Colon (tissue), 2 donors: ENCODE measurements around the gene TOB1.

Experiments
- FAIRE-seq: peaks from 2 replicates; lab custom pipeline; 2012; peaks lifted over from hg19 to GRCh38; lab: Jason Lieb, UNC
- donor health status: control.
- donor health status: control.

TOB1 gene

DNA sequence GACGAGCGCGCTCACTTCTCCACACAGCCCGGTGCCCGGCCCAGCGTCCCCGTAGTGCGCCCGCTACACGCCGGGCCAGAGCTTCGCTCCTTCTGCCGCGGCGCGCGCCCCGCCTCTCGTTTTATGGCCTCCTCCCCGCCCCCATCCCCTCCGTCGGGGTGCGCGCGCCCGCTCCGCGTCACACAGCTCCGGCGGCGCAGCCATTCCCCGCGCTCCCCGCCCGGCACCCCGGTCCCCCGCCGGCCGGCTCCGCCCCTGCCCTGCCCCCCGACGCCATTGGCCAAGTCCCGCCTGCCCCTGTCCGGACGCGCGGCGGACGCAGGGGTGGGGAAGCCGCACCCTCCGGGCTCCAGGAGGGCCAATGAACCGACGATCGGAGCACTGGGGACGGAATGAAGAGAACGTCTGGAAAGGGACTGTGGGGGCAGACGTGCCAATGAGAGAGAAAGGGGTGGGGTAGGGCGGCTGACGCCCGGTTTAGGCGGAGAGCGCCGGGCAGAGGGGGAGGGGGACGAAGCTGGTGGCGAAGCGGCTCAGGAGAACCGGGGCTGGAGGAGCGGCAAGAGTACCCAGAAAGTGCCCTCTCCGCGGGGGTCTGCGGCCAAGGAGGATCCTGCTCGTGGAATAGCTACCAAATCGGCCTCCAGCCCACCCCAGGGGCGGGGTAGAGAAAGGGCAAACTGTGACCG, at the start of gene TOB1:
TSS of gene TOB1 (minus strand) at position 94 of the 689 bp plus-strand sequence. CDS start 2,337 bp downstream, outside the sequence.
- FAIRE-seq, result no peak

DNA sequence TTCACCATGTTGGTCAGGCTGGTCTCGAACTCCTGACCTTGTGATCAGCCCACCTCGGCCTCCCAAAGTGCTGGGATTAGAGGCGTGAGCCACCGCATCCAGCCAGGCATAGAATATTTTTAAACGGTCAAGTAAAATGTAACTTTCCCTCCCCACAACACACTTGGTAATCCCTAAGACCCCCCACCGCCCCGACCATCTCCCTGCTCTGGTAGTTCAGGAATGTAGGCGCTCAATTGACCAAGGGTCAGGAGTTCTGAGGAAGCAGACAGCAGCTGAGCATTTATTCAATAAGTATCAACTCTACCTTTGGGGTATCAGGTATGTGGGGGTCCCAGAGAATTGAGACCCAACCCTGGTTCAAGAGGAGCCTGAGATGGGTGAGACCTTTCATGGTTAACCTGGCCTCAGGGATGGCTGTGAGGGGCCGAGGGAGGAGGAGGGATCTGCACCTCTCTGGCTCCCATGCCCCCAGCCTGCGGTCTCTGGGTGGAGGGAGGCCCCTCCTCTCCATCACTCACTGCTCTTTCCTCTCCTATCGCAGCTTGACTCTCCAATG, 48.4 kb upstream of the TOB1 start:
- FAIRE-seq, result no peak

GRCh38 chr17:50913120-50913519, 47.0 kb upstream of the TOB1 start:
- FAIRE-seq, result no peak

- FAIRE-seq, result no peak
Measured at GRCh38 chr17:50911890-50912289, 45.7 kb upstream of the TOB1 start.

- no peak for FAIRE-seq
Measured at GRCh38 chr17:50911450-50911849, 45.3 kb upstream of the TOB1 start.

DNA sequence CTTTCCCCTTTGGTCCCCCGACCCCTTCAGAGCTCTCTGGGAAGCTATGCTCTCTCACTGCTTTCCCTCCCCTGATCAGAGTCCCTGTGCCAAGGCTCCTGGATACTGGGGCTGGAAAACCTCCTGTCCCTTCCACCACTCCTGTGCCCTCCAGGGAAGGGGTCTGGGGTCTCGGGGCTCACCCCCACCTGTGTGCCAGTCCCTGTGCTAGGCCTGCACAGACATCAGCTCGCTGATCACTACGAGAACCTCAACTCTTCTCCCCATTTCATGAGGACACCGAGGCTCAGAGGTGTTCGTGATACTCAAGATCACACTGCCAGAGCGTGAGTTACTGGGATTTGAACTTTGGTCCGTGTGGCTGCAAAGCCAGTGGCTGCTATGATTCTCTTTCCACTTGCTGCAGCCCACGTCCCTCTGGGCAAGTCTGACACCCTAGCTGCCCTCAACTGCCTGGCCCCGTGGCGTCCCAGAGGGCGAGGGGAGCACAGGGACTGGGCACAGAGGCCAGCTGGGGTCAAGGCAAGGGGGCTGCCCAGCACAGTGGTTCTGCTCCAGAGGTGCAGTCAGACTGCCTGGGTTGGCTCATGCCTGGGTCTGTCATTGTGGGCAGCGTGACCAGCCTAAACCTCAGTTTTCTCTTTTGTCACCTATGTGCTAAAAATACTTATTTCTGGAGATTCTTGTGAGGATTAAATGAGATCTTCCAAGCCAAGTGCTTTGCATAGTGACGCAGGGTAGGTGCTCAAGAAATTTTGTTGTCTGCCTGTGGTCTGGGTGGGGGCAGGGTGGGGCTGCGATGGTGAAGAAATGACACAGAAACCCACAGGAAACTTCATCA, 43.8 kb upstream of the TOB1 start:
- no peak for FAIRE-seq

DNA sequence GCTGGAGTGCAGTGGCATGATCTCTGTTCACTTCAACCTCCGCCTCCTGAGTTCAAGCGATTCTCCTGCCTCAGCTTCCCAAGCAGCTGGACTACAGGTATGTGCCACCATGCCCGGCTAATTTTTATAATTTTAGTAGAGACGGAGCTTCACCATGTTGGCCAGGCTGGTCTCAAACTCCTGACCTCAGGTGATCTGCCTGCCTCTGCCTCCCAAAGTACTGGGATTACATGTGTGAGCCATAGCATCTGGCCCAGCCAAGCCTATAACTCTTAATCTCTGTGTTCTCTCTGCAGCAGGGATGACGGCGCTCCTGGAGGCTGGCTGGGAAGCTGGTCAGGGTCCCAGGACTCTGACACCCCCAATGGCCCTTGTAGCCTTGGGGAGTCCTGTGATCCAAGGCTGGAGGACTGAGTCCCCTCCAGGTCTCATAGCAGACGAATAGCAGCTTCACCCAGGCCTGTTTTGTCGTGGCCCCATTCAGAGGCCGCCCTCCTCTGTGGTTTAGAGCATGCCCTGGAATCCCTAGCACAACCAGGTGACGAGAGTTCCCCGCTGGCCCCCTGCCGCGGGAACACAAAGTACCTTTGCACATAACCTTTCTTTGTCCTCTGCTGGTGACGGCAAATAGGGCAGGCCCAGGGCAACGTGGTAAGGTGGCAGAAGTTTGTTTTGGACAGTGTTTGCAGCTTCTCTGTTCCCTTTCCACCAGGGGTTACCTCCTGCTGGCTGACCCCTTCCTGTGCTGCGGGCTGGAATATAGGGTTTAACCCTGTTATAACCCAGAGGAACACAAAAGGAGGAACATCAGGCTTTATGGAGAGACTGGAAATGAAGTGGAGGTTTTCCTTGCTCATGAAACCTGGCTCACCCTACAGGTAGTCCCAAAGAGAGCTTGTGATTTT, 43.0 kb upstream of the TOB1 start:
- FAIRE-seq, result no peak

GRCh38 chr17:50908140-50908859, 42.1 kb upstream of the TOB1 start:
- no peak for FAIRE-seq

DNA sequence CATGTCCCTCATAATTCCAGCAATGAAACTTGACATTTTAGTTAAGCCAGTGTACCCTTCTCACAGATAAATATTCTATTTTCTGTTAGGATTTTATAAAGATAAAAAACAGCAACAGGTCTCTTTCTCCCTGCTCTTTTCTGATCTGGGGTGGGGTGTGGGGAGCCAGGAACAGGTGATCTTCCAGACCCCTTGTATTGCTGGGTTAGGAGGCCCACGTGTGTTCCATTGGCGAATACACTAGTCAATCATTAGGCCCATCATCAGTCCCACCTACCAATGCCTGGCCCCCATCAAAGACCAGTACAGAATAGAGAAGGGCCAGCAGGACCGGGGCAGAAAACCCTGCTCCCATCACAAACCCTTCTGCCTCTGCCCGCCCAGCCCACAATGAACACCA, 40.3 kb upstream of the TOB1 start:
- no peak for FAIRE-seq

- FAIRE-seq, result no peak
Measured at GRCh38 chr17:50905460-50905803, 39.3 kb upstream of the TOB1 start.

- FAIRE-seq, result no peak
Measured at GRCh38 chr17:50904518-50905459, 38.6 kb upstream of the TOB1 start.

- FAIRE-seq, result no peak
Measured at GRCh38 chr17:50903604-50904517, 37.7 kb upstream of the TOB1 start.

DNA sequence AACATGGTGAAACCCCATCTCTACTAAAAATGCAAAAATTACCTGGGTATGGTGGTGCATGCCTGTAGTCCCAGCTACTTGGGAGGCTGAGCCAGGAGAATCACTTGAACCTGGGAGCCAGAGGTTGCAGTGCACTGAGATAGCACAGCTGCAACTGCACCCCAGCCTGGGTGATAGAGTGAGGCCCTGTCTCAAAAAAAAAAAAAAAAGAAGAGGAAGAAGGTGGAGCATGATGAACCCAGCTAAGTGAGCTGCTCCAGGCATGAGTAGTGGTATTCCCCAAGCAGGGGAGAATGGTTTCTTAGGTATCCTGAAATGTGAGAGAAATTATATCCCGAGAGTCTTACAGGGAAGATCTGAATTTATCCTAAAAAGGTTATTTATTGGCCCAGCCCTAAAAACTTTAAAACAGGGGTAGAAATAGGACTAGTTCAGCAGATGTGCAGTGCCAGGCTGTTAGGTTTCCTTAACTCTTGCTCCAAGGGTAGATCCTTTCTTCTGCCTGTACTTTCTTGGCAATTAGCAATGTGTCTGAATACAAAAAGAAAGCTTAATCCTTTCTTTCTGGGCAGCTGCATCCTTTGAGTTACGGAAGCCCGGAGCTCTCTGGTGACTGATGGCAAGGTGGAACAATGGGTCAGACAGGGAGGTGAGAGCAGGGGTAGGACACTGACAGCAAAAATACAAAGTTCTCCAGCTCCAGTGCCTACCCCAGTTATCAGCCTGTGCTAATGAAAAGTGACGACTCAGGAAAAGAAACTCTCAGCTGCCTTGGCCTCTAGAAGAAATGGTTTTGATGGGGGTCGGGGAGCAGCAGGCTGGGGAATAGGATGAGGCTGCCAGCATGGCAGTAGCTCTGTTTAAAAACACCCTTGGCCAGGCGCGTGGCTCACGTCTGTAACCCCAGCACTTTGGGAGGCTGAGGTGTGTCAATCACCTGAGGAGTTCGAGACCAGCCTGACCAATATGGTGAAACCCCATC, 36.5 kb upstream of the TOB1 start:
- FAIRE-seq, result no peak

- no peak for FAIRE-seq
Measured at GRCh38 chr17:50900383-50900892, 34.3 kb upstream of the TOB1 start.

- no peak for FAIRE-seq
Measured at GRCh38 chr17:50899559-50900319, 33.6 kb upstream of the TOB1 start.

GRCh38 chr17:50899005-50899460, 32.9 kb upstream of the TOB1 start:
- no peak for FAIRE-seq
